Loucy (cell line): Measurements from ENCODE around the gene GFI1.

ENCODE experiments used
- H2AFZ ChIP-seq: fragments of 200-600 bp; sonication (generic); 2 replicates; pipeline ENCODE4 v1.6.0; 2016; ENCODE audit warnings: antibody characterized with exemption, mild to moderate bottlenecking, low read length, moderate library complexity
- H3F3A ChIP-seq: fragments of 200-600 bp; 2 replicates; pipeline ENCODE4 v1.6.0; 2016; ENCODE audit warnings: antibody characterized with exemption, low read depth, mild to moderate bottlenecking
- H3K27me3 ChIP-seq: fragments of 200-600 bp; sonication (generic); 2 replicates; pipeline ENCODE4 v1.6.1; 2014; ENCODE audit warnings: low read length, mild to moderate bottlenecking; ENCODE audit not compliant: insufficient read depth, poor library complexity, severe bottlenecking
- H3K36me3 ChIP-seq: fragments of 200-600 bp; sonication (generic); 2 replicates; pipeline ENCODE4 v1.6.1; 2016; ENCODE audit warnings: low read length; ENCODE audit not compliant: insufficient read depth
- H3K4me1 ChIP-seq: fragments of 200-600 bp; sonication (generic); 2 replicates; pipeline ENCODE4 v1.5.1; 2014; ENCODE audit warnings: low read length, mild to moderate bottlenecking; ENCODE audit not compliant: insufficient read depth, poor library complexity, severe bottlenecking
- H3K4me2 ChIP-seq: fragments of 200-600 bp; sonication (generic); 2 replicates; pipeline ENCODE4 v1.6.0; 2014; ENCODE audit warnings: antibody characterized with exemption, low read length, low read depth, mild to moderate bottlenecking; ENCODE audit not compliant: poor library complexity, severe bottlenecking
- H3K4me3 ChIP-seq: fragments of 200-600 bp; sonication (generic); 2 replicates; pipeline ENCODE4 v1.5.1; 2014; ENCODE audit warnings: low read length, mild to moderate bottlenecking, mixed read lengths; ENCODE audit not compliant: poor library complexity, severe bottlenecking
- H3K79me2 ChIP-seq: fragments of 200-600 bp; sonication (generic); 2 replicates; pipeline ENCODE4 v1.6.1; 2014; ENCODE audit warnings: low read length; ENCODE audit not compliant: insufficient read depth
- H3K9ac ChIP-seq: fragments of 200-600 bp; sonication (generic); 2 replicates; pipeline ENCODE4 v1.6.0; 2014; ENCODE audit warnings: mild to moderate bottlenecking, low read depth, low read length, moderate library complexity; ENCODE audit not compliant: poor library complexity, severe bottlenecking
- H3K9me2 ChIP-seq: fragments of 200-600 bp; sonication (generic); replicated peaks from 2 replicates; pipeline ENCODE4 v1.6.1; 2016; ENCODE audit warnings: low read depth, low read length, mixed read lengths
- H3K9me3 ChIP-seq: fragments of 200-600 bp; sonication (generic); 2 replicates; pipeline ENCODE4 v1.6.1; 2014; ENCODE audit warnings: mild to moderate bottlenecking, antibody characterized with exemption, low read length, low read depth; ENCODE audit not compliant: insufficient read depth
- H4K20me1 ChIP-seq: fragments of 200-600 bp; sonication (generic); 2 replicates; pipeline ENCODE4 v1.6.0; 2014; ENCODE audit warnings: antibody characterized with exemption, low read length, mild to moderate bottlenecking; ENCODE audit not compliant: insufficient read depth, poor library complexity, severe bottlenecking
- CTCF ChIP-seq: fragments of 200-600 bp; sonication (generic); conservative IDR thresholded peaks from 2 replicates; pipeline ENCODE4 v1.5.1; 2014; ENCODE audit warnings: mild to moderate bottlenecking, antibody characterized with exemption, low read length
- EZH2phosphoT487 ChIP-seq: fragments of 200-600 bp; IDR thresholded peaks from 2 replicates; pipeline ENCODE4 v1.6.1; 2018; ENCODE audit warnings: antibody characterized with exemption, mild to moderate bottlenecking, moderate library complexity, borderline replicate concordance

GFI1 gene

GRCh38 chr1:92480200-92480812 lies 6.4 kb downstream of the GFI1 start:
- Histone ChIP-seq H3F3A (no peaks in the 10 kb centered on the region), H2AFZ (no peak overlapping the region), H3K4me1 (peaks cover 52% of the 10 kb centered on the region), H3K27me3 (no peaks in the 10 kb centered on the region), H3K36me3 (peaks cover 3% of the 10 kb centered on the region; the same call in 1 of the 2 replicates), H3K9me2 (no peaks in the 10 kb centered on the region), H3K9me3 (no peaks in the 10 kb centered on the region), H3K4me2 (no peak overlapping the region), H3K9ac (no peak overlapping the region), H3K4me3 (no peak overlapping the region), H4K20me1 (no peaks in the 10 kb centered on the region), H3K79me2 (peaks cover 36% of the 10 kb centered on the region)
- TF ChIP-seq EZH2phosphoT487, result no peak
- TF ChIP-seq CTCF, result no peak

GRCh38 chr1:92479587-92479986 lies 7.1 kb downstream of the GFI1 start:
- H3K9ac ChIP-seq, result no peak overlapping the region
- no peaks in the 10 kb centered on the region for H3F3A ChIP-seq
- H3K36me3 ChIP-seq, result peaks cover 3% of the 10 kb centered on the region; the same call in 1 of the 2 replicates
- no peak for TF ChIP-seq CTCF
- no peak for TF ChIP-seq EZH2phosphoT487
- peaks cover 36% of the 10 kb centered on the region for H3K79me2 ChIP-seq
- H3K9me3 ChIP-seq, result no peaks in the 10 kb centered on the region
- no peaks in the 10 kb centered on the region for H3K27me3 ChIP-seq
- no peak overlapping the region for H3K4me3 ChIP-seq
- no peak overlapping the region for H3K4me2 ChIP-seq
- no peaks in the 10 kb centered on the region for H4K20me1 ChIP-seq
- peaks cover 60% of the 10 kb centered on the region for H3K4me1 ChIP-seq
- H2AFZ ChIP-seq, result no peak overlapping the region
- H3K9me2 ChIP-seq, result no peaks in the 10 kb centered on the region

GRCh38 chr1:92478393-92478792 lies 8.3 kb downstream of the GFI1 start:
- H3F3A ChIP-seq, result no peaks in the 10 kb centered on the region
- H3K27me3 ChIP-seq, result no peaks in the 10 kb centered on the region
- H3K79me2 ChIP-seq, result peaks cover 26% of the 10 kb centered on the region
- peaks cover 54% of the 10 kb centered on the region for H3K4me1 ChIP-seq
- no peaks in the 10 kb centered on the region for H4K20me1 ChIP-seq
- no peak overlapping the region for H3K4me2 ChIP-seq
- no peak overlapping the region for H2AFZ ChIP-seq
- H3K9me2 ChIP-seq, result no peaks in the 10 kb centered on the region
- H3K36me3 ChIP-seq, result peaks cover 3% of the 10 kb centered on the region; the same call in 1 of the 2 replicates
- H3K9ac ChIP-seq, result no peak overlapping the region
- no peaks in the 10 kb centered on the region for H3K9me3 ChIP-seq
- H3K4me3 ChIP-seq, result no peak overlapping the region
- TF ChIP-seq CTCF, result no peak
- TF ChIP-seq EZH2phosphoT487, result no peak
